HepG2 (cell line): ENCODE results near the gene PLRG1. TPM values are rescaled to one million over a fixed set of nuclear protein-coding genes. Genes with fewer than 3 reads are reported as not detected.

Experiments
- ARID5B ChIP-seq: IDR thresholded peaks from 2 replicates; pipeline ENCODE4 v1.4.0; 2020; ENCODE audit warnings: mild to moderate bottlenecking, missing genetic modification reagents
- BORCS8-MEF2B ChIP-seq: sonication (generic); formaldehyde crosslinking; IDR thresholded peaks from 2 replicates; pipeline ENCODE4 v1.8.0; 2022; ENCODE audit warnings: mild to moderate bottlenecking, missing genetic modification reagents
- CTCF ChIP-seq: sonication (generic); formaldehyde crosslinking; IDR thresholded peaks from 2 replicates; pipeline ENCODE4 v1.5.0; 2020; ENCODE audit warnings: mild to moderate bottlenecking, missing genetic modification reagents, moderate library complexity
- DZIP1 ChIP-seq: sonication (generic); formaldehyde crosslinking; IDR thresholded peaks from 2 replicates; pipeline ENCODE4 v1.5.0; 2020; ENCODE audit warnings: mild to moderate bottlenecking, missing genetic modification reagents
- NRL ChIP-seq: sonication (generic); formaldehyde crosslinking; IDR thresholded peaks from 2 replicates; pipeline ENCODE4 v1.5.0; 2020; ENCODE audit warnings: missing genetic modification reagents, mild to moderate bottlenecking, moderate library complexity, borderline replicate concordance
- PBX3 ChIP-seq: sonication (generic); formaldehyde crosslinking; IDR thresholded peaks from 2 replicates; pipeline ENCODE4 v1.8.1; 2023; ENCODE audit warnings: missing genetic modification reagents, inconsistent platforms, borderline replicate concordance
- POGK ChIP-seq: sonication (generic); formaldehyde crosslinking; conservative IDR thresholded peaks from 2 replicates; pipeline ENCODE4 v1.8.0; 2022; ENCODE audit warnings: mild to moderate bottlenecking, moderate library complexity, missing genetic modification reagents
- RBFOX2 ChIP-seq: fragments of 200-400 bp; formaldehyde crosslinking; IDR thresholded peaks from 2 replicates; pipeline ENCODE4 v1.6.1; 2017; ENCODE audit warnings: low read depth, mild to moderate bottlenecking, low read length
- SETDB1 ChIP-seq: sonication (generic); formaldehyde crosslinking; IDR thresholded peaks from 2 replicates; pipeline ENCODE4 v1.5.1; 2020; ENCODE audit warnings: missing genetic modification reagents, mild to moderate bottlenecking, borderline replicate concordance
- ZBTB26 ChIP-seq: IDR thresholded peaks from 2 replicates; pipeline ENCODE4 v1.6.1; 2016; ENCODE audit warnings: missing compliant biosample characterization, missing genetic modification reagents, borderline replicate concordance
- ZNF24 ChIP-seq: fragments of 450-650 bp; IDR thresholded peaks from 2 replicates; pipeline ENCODE4 v1.6.1; 2017; ENCODE audit warnings: antibody characterized with exemption, mild to moderate bottlenecking
- ZNF460 ChIP-seq: sonication (generic); formaldehyde crosslinking; IDR thresholded peaks from 2 replicates; pipeline ENCODE4 v1.5.1; 2020; ENCODE audit warnings: missing genetic modification reagents, mild to moderate bottlenecking, borderline replicate concordance
- ZNF530 ChIP-seq: sonication (generic); formaldehyde crosslinking; IDR thresholded peaks from 2 replicates; pipeline ENCODE4 v1.5.0; 2020; ENCODE audit warnings: low read depth, mild to moderate bottlenecking, missing genetic modification reagents
- ZSCAN22 ChIP-seq: sonication (generic); formaldehyde crosslinking; IDR thresholded peaks from 2 replicates; pipeline ENCODE4 v1.4.0; 2020; ENCODE audit warnings: mild to moderate bottlenecking, missing genetic modification reagents
- polyA plus RNA-seq, 8 experiments: library from polyadenylated mRNA; depleted of rRNA in 3 of 8; stranded (reverse) in 7 of 8; unstranded in 1 of 8; fragments of >200 nt; fragmentation: Illumina TruSeq in 4 of 8; extraction: Trizol in 4 of 8; gene quantifications; 2 replicates each; pipeline versions ENCODE4 v1.2.1 to v1.2.3, GENCODE V29; 2011 to 2016; ENCODE audit warnings: low read depth in 4 of 8, missing spikeins in 1 of 8, mixed read lengths in 1 of 8; ENCODE audit not compliant: insufficient read depth in 1 of 8
- total RNA-seq, 5 experiments: library from RNA; depleted of rRNA; stranded (reverse); fragments of >200 nt; fragmentation: Illumina TruSeq; extraction: Trizol; gene quantifications; 2 replicates each; pipeline ENCODE4 v1.2.3, GENCODE V29; 2016; ENCODE audit warnings: low read depth in 1 of 5

The PLRG1 gene
- total and polyA plus RNA-seq, 2 of the 13 experiments (the other 11 are each of a cell fraction or from before 2014, with no cell fraction given) = 77.3 to 110 TPM

- TF ChIP-seq ARID5B (CRISPR knock-in tag) (peak; percentile 99), PBX3 (no peak), NRL (CRISPR knock-in tag) (no peak), SETDB1 (no peak), ZSCAN22 (0 out of 2 replicates have a peak, but pooled peaks have one; percentile 54), ZBTB26 (no peak), POGK (CRISPR knock-in tag) (no peak), ZNF530 (CRISPR knock-in tag) (no peak), BORCS8-MEF2B (CRISPR knock-in tag) (no peak), CTCF (no peak), RBFOX2 (no peak), DZIP1 (CRISPR knock-in tag) (no peak), ZNF460 (no peak), ZNF24 (peak; percentile 61; the same call in 1 of the 2 replicates)
Observed at GRCh38 chr4:154597798-154598774, 47.9 kb upstream of the PLRG1 start (continued).
